SK-N-SH (cell line): ENCODE data around the gene CD14. TPM values are rescaled to one million over a fixed set of nuclear protein-coding genes. Genes with fewer than 3 reads are reported as not detected.

ENCODE experiments used
- CTCF ChIA-PET: fragments of 300-600, 350-600 bp; formaldehyde crosslinking; extraction: SDS; loops from one replicate; lab custom pipeline; 2021; lab: Yijun Ruan, JAX
- POLR2A ChIA-PET: fragments of 350-600 bp; sonication (Branson Sonifier 250); formaldehyde crosslinking; extraction: SDS; loops from one replicate; lab custom pipeline; 2020; ENCODE audit warnings: antibody characterized with exemption, inconsistent platforms; lab: Yijun Ruan, JAX
- DNase-seq: peaks from one replicate; pipeline ENCODE4 v3.0.0; 2012
- H2AFZ ChIP-seq: fragments of 200-600 bp; sonication (generic); 2 replicates; pipeline ENCODE4 v1.8.1; 2016; ENCODE audit warnings: antibody characterized with exemption, mild to moderate bottlenecking, low read depth
- H3F3A ChIP-seq: fragments of 200-600 bp; sonication (generic); replicated peaks from 2 replicates; pipeline ENCODE3; 2016; ENCODE audit warnings: antibody characterized with exemption, mild to moderate bottlenecking; ENCODE audit not compliant: insufficient read depth
- H3K27ac ChIP-seq, 2 experiments: fragments of 200-500 bp in 1 of 2; fragments of 200-600 bp in 1 of 2; sonication (Bioruptor generic) in 1 of 2; sonication (generic), shearing (Covaris generic) in 1 of 2; 2 replicates each; pipeline versions ENCODE4 v1.5.1 to v1.6.1; 2014 to 2016; ENCODE audit warnings: low read depth in 2 of 2, inconsistent platforms in 1 of 2, low read length in 1 of 2, mild to moderate bottlenecking in 1 of 2, mixed read lengths in 1 of 2
- H3K27me3 ChIP-seq: fragments of 200-600 bp; sonication (generic), shearing (Covaris generic); 2 replicates; pipeline ENCODE4 v1.6.1; 2016; ENCODE audit warnings: mixed run types; ENCODE audit not compliant: insufficient read depth
- H3K36me3 ChIP-seq, 2 experiments: fragments of 200-500 bp in 1 of 2; fragments of 200-600 bp in 1 of 2; sonication (Bioruptor generic) in 1 of 2; sonication (generic) in 1 of 2; replicated peaks in 1 of 2; 2 replicates each; pipeline versions ENCODE3 to v1.5.1; 2014 to 2016; ENCODE audit warnings: low read length in 1 of 2, mild to moderate bottlenecking in 1 of 2; ENCODE audit not compliant: insufficient read depth in 2 of 2, control insufficient read depth in 1 of 2
- H3K4me1 ChIP-seq, 2 experiments: fragments of 200-500 bp in 1 of 2; fragments of 200-600 bp in 1 of 2; sonication (Bioruptor generic) in 1 of 2; sonication (generic), shearing (Covaris generic) in 1 of 2; 2 replicates each; pipeline versions ENCODE4 v1.5.1 to v1.6.1; 2014 to 2016; ENCODE audit warnings: low read depth in 1 of 2, low read length in 1 of 2, mixed run types in 1 of 2; ENCODE audit not compliant: insufficient read depth in 2 of 2, control insufficient read depth in 1 of 2
- H3K4me2 ChIP-seq: fragments of 200-600 bp; sonication (generic), shearing (Covaris generic); 2 replicates; pipeline ENCODE4 v1.6.1; 2017; ENCODE audit warnings: mixed run types
- H3K4me3 ChIP-seq, 2 experiments: fragments of 200-500 bp in 1 of 2; fragments of 200-600 bp in 1 of 2; sonication (Bioruptor generic) in 1 of 2; sonication (generic), shearing (Covaris generic) in 1 of 2; 2 replicates each; pipeline versions ENCODE4 v1.5.1 to v1.8.1; 2014 to 2016; ENCODE audit warnings: low read depth in 2 of 2, inconsistent platforms in 1 of 2, low read length in 1 of 2, mild to moderate bottlenecking in 1 of 2, mixed read lengths in 1 of 2, moderate library complexity in 1 of 2
- H3K79me2 ChIP-seq: fragments of 200-600 bp; sonication (generic); 2 replicates; pipeline ENCODE4 v1.8.1; 2017; ENCODE audit warnings: mild to moderate bottlenecking; ENCODE audit not compliant: insufficient read depth
- H3K9ac ChIP-seq: fragments of 200-600 bp; sonication (generic); 2 replicates; pipeline ENCODE4 v1.6.1; 2017; ENCODE audit warnings: mixed run types
- H3K9me2 ChIP-seq: fragments of 200-600 bp; sonication (generic); 2 replicates; pipeline ENCODE4 v1.6.1; 2017; ENCODE audit warnings: mixed run types
- H3K9me3 ChIP-seq: fragments of 200-600 bp; sonication (generic); 2 replicates; pipeline ENCODE4 v1.6.1; 2017; ENCODE audit warnings: mixed run types, mild to moderate bottlenecking, moderate library complexity
- H4K20me1 ChIP-seq: fragments of 200-600 bp; sonication (generic); 2 replicates; pipeline ENCODE4 v1.6.1; 2017; ENCODE audit warnings: mild to moderate bottlenecking, mixed run types; ENCODE audit not compliant: insufficient read depth
- ELF1 ChIP-seq: IDR thresholded peaks from 2 replicates; pipeline ENCODE4 v1.4.0; 2012
- EZH2phosphoT487 ChIP-seq: fragments of 200-600 bp; sonication (generic); IDR thresholded peaks from 2 replicates; pipeline ENCODE4 v1.6.1; 2017; ENCODE audit warnings: low read depth, mixed run types, mild to moderate bottlenecking, antibody characterized with exemption, moderate library complexity, borderline replicate concordance
- FOSL2 ChIP-seq: IDR thresholded peaks from 2 replicates; pipeline ENCODE4 v1.4.0; 2012; ENCODE audit warnings: low read depth, mild to moderate bottlenecking, moderate library complexity, borderline replicate concordance
- FOXJ3 ChIP-seq: sonication (generic); formaldehyde crosslinking; IDR thresholded peaks from 2 replicates; pipeline ENCODE4 v1.5.1; 2020; ENCODE audit warnings: mild to moderate bottlenecking, missing genetic modification reagents
- FOXM1 ChIP-seq: IDR thresholded peaks from 2 replicates; pipeline ENCODE4 v1.4.0; 2012; ENCODE audit warnings: low read depth, mild to moderate bottlenecking
- GABPA ChIP-seq: IDR thresholded peaks from 2 replicates; pipeline ENCODE4 v1.4.0; 2012; ENCODE audit warnings: low read depth, mild to moderate bottlenecking
- MAX ChIP-seq: IDR thresholded peaks from 2 replicates; pipeline ENCODE4 v1.4.0; 2012; ENCODE audit warnings: low read depth
- MEF2A ChIP-seq: IDR thresholded peaks from 2 replicates; pipeline ENCODE4 v1.4.0; 2012; ENCODE audit warnings: low read depth, borderline replicate concordance
- MXI1 ChIP-seq: IDR thresholded peaks from 2 replicates; pipeline ENCODE4 v1.6.1; 2012; ENCODE audit warnings: mild to moderate bottlenecking, low read depth, low read length, improper control_type of control experiment
- NRF1 ChIP-seq: IDR thresholded peaks from 2 replicates; pipeline ENCODE4 v1.6.1; 2012; ENCODE audit warnings: low read depth, mild to moderate bottlenecking, low read length
- PBX3 ChIP-seq: IDR thresholded peaks from 2 replicates; pipeline ENCODE4; 2012
- POLR2AphosphoS5 ChIP-seq: IDR thresholded peaks from 2 replicates; pipeline ENCODE4 v1.6.1; 2012; ENCODE audit warnings: low read depth, low read length
- RCOR1 ChIP-seq: fragments of 150-350 bp; IDR thresholded peaks from 2 replicates; pipeline ENCODE4 v1.6.1; 2017; ENCODE audit warnings: antibody characterized with exemption, low read length
- RFX5 ChIP-seq: IDR thresholded peaks from 2 replicates; pipeline ENCODE4 v1.6.1; 2012; ENCODE audit warnings: mild to moderate bottlenecking, improper control_type of control experiment, low read length
- RXRA ChIP-seq: IDR thresholded peaks from 2 replicates; pipeline ENCODE4 v1.4.0; 2012; ENCODE audit warnings: low read depth, mild to moderate bottlenecking, borderline replicate concordance
- SIN3A ChIP-seq: IDR thresholded peaks from 2 replicates; pipeline ENCODE4 v1.6.1; 2012; ENCODE audit warnings: low read depth, mild to moderate bottlenecking, low read length, moderate library complexity, borderline replicate concordance
- SMC3 ChIP-seq: IDR thresholded peaks from 2 replicates; pipeline ENCODE4 v1.6.1; 2012; ENCODE audit warnings: low read depth, low read length, improper control_type of control experiment
- TAF1 ChIP-seq: IDR thresholded peaks from 2 replicates; pipeline ENCODE4 v1.6.1; 2012; ENCODE audit warnings: low read depth, mild to moderate bottlenecking, low read length, moderate library complexity, borderline replicate concordance
- YY1 ChIP-seq: IDR thresholded peaks from 2 replicates; pipeline ENCODE4 v1.4.0; 2012; ENCODE audit warnings: low read depth, mild to moderate bottlenecking
- ZBTB33 ChIP-seq: IDR thresholded peaks from 2 replicates; pipeline ENCODE4 v1.4.0; 2012; ENCODE audit warnings: low read depth, borderline replicate concordance
- WGBS: methylation state at CpG from one replicate; pipeline ENCODE4 v1.1.6; 2017; ENCODE audit warnings: low lambda C conversion rate; 5-methylcytosine and 5-hydroxymethylcytosine counted together
- polyA plus RNA-seq, 3 experiments: library from polyadenylated mRNA; depleted of rRNA; stranded (reverse); fragments of >200 nt; gene quantifications; 2 replicates each; pipeline ENCODE4 v1.2.3, GENCODE V29; 2012

The CD14 gene
- polyA plus RNA-seq, 1 of the 3 experiments (the other 2 are of a cell fraction), result 0.12 TPM

- ChIA-PET CTCF (no interaction called here), POLR2A (no interaction called here)
- 88% methylated on average over 34 of the region's 51 CpGs for WGBS
- Histone ChIP-seq H3K4me3 (no peak overlapping the region), H3F3A (no peaks in the 10 kb centered on the region), H3K36me3 (no peaks in the 10 kb centered on the region), H4K20me1 (no peaks in the 10 kb centered on the region), H3K9ac (no peak overlapping the region), H3K9me2 (no peaks in the 10 kb centered on the region), H3K27me3 (no peaks in the 10 kb centered on the region), H3K9me3 (no peaks in the 10 kb centered on the region), H3K79me2 (no peaks in the 10 kb centered on the region), H3K4me2 (no peak overlapping the region), H3K4me1 (no peaks in the 10 kb centered on the region), H2AFZ (no peak overlapping the region), H3K27ac (no peak overlapping the region)
- no peak for TF ChIP-seq ELF1
- TF ChIP-seq FOXJ3 (CRISPR knock-in tag), result no peak
- TF ChIP-seq GABPA, result no peak
- no peak for TF ChIP-seq NRF1
- no peak for TF ChIP-seq TAF1
- no peak for TF ChIP-seq ZBTB33
- TF ChIP-seq PBX3, result no peak
- TF ChIP-seq MEF2A, result no peak
- no peak for DNase-seq
These were observed 482 bp downstream of the CD14 start for GRCh38 chr5:140632366-140633020.

GRCh38 chr5:140631831-140632365, 1.1 kb downstream of the CD14 start:
- Histone ChIP-seq H3K9ac (no peak overlapping the region), H3K36me3 (no peaks in the 10 kb centered on the region), H3K4me1 (no peaks in the 10 kb centered on the region), H2AFZ (no peak overlapping the region), H3F3A (no peaks in the 10 kb centered on the region), H3K4me2 (no peak overlapping the region), H3K79me2 (no peaks in the 10 kb centered on the region), H3K4me3 (no peak overlapping the region), H3K9me3 (no peaks in the 10 kb centered on the region), H3K27ac (no peak overlapping the region), H3K9me2 (no peaks in the 10 kb centered on the region), H4K20me1 (no peaks in the 10 kb centered on the region), H3K27me3 (no peaks in the 10 kb centered on the region)
- no peak for DNase-seq
- 93% methylated on average over 25 of the region's 36 CpGs for WGBS
- ChIA-PET POLR2A (no interaction called here), CTCF (no interaction called here)
- TF ChIP-seq POLR2AphosphoS5 (no peak), FOXM1 (no peak), TAF1 (no peak), RCOR1 (no peak), RFX5 (no peak), YY1 (no peak), GABPA (no peak), MEF2A (no peak), NRF1 (no peak), FOSL2 (no peak), MAX (no peak), ZBTB33 (no peak), EZH2phosphoT487 (no peak), SMC3 (no peak), RXRA (no peak), MXI1 (no peak), SIN3A (no peak)
